T-helper 1 cell treated with Interleukin-12 subunit alpha and Interleukin-12 subunit beta and Interleukin-4 antibody, amounts not matched to agents 30 ng/mL and 1 ng/mL, for 36 hours (primary cell): ENCODE results near the gene PDZD7. TPM values are rescaled to one million over a fixed set of nuclear protein-coding genes. Genes with fewer than 3 reads are reported as not detected.
"Not testable (repeated sequence)": the region's sequence is repeated elsewhere in the genome, so short reads cannot be mapped to it uniquely, and the experiment has no call there.

Experiments used
- intact Hi-C: fragments of 100-400 bp; cut with micrococcal nuclease; formaldehyde crosslinking; loops from one replicate; pipeline ENCODE4 v1.15.1; 2024
- total RNA-seq: library from RNA; stranded (reverse); gene quantifications from 2 replicates; pipeline ENCODE4 v1.2.3, GENCODE V29; 2022

Gene PDZD7
- total RNA-seq, 1 donor from 2014 or later: 0.71 TPM

DNA sequence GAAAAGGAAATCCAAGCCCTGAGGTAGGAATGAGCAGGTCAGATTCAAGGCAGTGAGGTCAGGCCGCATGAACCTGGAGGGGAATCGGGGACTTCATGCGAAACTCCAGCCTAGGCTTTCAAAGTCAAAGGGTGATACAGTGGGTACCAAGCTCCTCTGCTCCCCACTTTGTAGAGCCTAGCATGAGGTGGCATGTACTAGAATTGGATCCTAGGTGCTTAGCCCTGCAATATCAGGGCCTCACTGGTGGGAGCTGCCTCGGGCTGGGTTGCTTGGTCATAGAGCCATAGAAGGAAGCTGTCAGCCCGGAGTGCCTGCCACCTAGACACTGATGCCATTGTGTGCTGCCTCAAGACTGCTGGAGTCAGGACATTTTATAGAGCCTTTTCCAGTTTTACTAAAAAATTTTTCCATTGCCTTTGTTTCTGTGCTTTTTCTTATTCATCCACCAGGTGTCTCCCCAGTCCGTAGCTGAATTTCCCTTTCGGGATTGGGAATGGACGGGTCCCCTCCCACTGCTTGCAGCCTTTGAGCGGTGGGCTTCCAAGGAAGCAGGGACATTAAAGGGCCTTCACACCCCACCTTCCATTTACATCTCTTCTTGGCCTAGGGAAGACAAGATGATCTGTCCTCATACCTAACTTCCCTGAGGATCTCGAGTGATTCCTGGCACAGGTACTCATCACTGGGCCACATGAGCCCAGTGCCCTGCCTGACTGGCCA, 36.8 kb downstream of the PDZD7 start:
- intact Hi-C loops: no loop called here

DNA sequence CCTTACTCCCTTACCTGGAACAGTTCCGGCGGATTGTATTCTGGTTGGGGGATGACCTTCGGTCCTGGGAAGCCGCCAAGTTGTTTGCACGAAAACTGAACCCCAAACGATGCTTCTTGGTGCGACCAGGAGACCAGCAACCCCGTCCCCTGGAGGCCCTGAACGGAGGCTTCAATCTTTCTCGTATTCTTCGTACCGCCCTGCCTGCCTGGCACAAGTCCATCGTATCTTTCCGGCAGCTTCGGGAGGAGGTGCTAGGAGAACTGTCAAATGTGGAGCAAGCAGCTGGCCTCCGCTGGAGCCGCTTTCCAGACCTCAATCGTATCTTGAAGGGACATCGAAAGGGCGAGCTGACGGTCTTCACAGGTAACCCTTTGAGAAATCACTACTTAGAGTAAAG, 41.8 kb downstream of the PDZD7 start:
- intact Hi-C loops: loop anchor here (5.0 kb wide), 1 partner anchor 703 kb away; no protein-coding TSS in a partner anchor

DNA sequence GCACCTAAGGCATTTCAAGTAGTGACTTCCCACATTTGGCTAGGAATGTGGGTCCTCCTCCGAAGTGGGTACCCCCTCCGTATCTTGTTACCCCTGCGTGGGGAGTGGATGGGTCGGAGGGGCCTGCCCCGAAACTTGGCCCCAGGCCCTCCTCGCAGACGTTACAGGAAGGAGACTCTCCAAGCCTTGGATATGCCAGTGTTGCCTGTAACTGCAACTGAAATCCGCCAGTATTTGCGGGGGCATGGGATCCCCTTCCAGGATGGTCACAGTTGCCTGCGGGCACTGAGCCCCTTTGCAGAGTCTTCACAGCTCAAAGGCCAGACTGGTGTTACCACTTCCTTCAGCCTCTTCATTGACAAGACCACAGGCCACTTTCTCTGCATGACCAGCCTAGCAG, 42.8 kb downstream of the PDZD7 start:
- intact Hi-C loops: loop anchor here (5.0 kb wide), 1 partner anchor 704 kb away; no protein-coding TSS in a partner anchor

DNA sequence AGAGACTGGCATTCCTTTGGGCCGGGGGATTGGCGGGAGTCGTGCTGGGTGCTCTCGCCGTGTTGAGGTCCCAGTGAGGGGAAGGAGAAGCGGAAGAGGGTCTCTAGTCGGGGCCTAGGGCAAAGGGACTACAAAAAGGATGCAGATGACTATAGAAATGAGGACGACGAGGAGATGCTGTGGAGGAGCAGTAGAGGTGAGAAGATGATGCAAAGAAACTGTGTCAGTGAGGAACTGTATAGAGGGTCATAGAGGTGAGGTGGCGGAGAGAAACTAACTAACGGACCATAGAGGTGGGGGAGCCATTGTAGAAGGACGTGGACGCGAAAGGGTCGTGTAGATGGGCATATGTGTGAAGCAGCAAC, 43.3 kb downstream of the PDZD7 start:
- intact Hi-C loops: loop anchor here (1.0 to 5.0 kb wide), 5 partner anchors 10 to 705 kb away; partner anchors contain the start of genes PDZD7, SEMA4G and SFXN3

DNA sequence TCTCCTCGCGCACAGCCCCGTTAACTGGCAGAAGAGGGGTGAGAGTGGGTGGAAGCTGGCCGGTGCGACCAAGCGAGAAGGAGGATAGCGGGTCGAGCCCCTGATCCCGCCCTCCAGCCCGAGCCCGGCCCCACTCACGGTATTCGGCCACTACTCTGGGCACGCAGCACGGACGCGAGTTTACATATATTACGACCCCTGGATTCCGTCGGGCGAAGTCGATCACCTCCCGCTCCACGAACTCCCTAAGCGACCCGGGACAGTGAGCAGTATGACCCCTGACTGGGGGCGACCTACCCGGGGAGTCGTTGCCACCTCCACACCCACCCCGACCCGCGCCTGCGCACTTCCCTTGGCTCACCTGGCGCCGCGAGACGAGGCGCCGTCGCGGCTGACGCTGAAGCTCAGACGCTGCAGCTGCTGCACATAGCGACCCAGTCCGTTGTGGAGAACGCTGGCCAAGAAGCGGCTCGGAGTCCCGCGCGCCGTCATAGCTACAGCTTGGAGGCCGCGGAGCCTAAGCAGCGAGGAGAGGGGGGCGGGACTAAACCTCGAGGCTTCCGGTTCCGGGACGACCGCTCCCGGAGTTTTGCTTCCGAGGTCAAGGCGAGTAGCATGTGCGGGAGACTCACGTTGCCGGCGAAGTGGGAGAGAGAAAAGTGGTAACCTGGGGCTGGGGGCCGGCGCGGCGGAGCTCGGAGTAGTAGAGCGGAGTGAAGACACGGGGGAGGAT, 43.8 kb downstream of the PDZD7 start, which contains the start of the genes MRPL43 and TWNK:
Gene MRPL43, minus strand, starts transcription at position 546 of the 733 bp plus-strand sequence. Its CDS starts 54 bp downstream, at position 492.
Gene TWNK, plus strand, starts transcription at position 592 of the 733 bp plus-strand sequence. CDS start 668 bp downstream, outside the sequence.
- intact Hi-C loops: loop anchor here (1.0 to 5.0 kb wide), 5 partner anchors 10 to 705 kb away; partner anchors contain the start of genes PDZD7, SEMA4G and SFXN3

DNA sequence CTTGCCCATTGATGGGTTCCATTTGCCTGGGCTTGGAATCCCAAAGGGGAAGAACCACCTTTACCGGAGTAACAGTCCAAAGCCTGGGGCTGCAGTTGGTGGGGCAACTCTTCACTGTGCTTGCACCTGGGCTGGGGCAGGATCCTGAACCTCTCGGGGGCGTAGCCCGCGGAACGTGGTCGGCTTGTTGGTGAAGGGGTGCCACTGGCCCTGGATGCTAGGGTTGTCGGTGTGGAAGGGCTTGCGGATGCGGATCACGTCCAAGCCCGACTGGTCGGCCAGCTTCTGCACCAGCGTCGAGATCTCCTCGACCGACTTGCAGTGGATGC, 44.3 kb downstream of the PDZD7 start:
- intact Hi-C loops: loop anchor here (5.0 kb wide), 1 partner anchor 706 kb away; no protein-coding TSS in a partner anchor

DNA sequence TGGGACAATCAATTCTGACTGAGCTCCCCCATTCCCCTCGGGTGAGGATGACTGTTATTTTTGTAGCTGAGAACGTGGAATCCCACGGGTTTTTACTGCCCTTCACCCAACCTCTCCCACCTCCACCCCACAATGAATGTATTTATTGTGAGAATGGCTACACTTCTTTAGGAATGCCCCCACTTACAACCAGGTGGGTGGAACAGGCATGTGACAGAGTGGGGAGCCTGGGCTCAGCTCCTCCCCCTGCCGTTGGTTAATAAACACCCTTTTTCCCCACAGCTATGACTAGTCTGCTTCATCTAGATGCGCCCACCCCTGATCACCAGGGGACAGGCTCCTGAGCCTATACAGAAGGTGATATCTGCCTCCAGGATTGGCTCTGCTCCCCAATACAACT, 45.6 kb downstream of the PDZD7 start:
- intact Hi-C loops: loop anchor here (5.0 kb wide), 1 partner anchor 707 kb away; no protein-coding TSS in a partner anchor

DNA sequence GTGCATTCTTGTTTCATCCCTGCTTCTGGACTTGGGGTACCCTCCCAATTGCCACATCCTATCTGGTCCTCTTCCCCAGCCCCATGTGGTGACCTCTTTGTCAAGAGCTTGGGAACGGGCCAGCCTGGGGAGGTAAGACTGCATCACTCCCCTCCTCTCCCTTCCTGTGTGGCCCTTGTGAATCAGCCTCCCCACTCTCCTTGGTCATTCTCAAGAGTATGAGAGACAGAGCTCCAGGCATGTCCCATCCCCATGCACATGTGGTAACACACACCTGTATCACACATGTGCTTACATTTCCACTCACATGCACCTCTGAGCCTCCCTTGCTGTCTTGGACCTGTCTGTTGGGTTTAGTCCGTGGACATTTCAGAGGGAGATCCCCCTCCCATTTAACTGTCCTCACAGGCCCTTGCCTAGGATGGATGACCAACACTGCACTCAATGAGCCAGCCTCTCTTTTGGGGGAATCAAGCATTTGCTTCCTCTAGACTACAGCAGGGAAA, 46.2 kb downstream of the PDZD7 start:
- intact Hi-C loops: loop anchor here (5.0 kb wide), 1 partner anchor 708 kb away; no protein-coding TSS in a partner anchor

DNA sequence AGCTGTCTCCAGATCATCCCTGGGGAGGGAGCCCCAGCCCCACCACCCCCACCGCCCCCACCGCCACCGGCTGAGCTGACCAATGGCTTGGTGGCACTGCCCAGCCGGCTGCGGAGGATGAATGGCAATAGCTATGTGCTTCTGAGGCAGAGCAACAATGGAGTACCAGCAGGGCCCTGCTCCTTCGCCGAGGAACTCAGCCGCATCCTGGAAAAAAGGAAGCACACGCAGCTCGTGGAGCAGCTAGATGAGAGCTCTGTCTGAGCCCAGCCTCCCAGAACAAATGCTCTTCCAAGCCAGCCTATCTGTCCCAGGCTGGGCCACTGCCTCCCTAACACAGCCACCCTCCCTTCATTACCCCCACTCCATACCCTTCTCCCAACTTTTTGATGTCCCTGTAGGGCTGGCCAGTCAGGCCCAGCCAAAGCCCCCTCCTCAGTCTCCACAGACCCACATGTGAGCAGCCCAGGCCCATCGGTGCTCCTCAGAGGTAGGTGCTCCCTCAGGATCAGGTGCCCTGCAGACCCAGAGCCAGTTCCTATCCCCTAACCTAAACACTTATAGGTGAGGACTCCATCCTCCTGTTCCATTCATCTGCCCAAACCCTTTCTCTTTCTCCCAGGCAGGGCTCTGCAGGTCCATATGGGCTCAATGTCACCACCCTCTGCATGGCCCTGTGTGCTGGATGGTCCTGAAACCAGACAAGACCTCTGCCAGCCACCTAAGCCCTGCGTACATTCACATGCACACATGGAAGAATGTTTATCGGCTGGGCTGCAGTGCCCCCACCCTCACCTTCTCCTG, 46.9 kb downstream of the PDZD7 start:
- intact Hi-C loops: no loop called here

DNA sequence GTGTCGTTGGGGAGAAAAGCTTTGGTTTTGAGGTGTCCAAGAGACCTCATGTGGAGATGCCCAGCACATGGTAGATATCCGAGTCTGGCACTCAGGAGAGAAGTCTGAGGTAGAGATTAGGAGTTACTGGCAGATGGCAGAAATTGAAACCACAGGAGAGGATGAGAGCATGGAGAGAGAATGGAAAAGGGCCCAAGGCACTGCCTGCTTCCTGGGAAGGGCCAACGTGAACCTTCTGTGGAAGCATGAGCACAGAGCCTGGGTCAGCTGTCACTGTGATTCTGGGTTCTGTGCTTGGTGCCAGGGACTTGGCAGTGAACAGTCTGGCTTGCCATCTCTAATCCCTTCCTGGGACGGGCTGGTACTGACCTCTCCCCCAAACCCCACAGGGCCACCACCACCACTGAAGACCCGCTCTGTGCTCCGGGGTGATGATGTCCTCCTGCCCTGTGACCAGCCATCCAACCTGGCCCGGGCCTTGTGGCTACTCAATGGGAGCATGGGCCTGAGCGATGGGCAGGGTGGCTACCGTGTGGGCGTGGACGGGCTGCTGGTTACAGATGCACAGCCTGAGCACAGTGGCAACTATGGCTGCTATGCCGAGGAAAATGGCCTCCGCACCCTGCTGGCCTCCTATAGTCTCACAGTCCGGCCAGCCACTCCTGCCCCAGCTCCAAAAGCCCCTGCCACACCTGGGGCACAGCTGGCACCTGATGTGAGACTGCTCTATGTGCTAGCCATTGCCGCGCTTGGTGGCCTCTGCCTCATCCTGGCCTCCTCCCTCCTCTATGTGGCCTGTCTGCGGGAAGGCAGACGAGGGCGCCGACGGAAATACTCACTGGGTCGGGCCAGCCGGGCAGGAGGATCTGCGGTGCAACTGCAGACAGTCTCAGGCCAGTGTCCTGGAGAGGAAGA, 47.8 kb downstream of the PDZD7 start:
- intact Hi-C loops: no loop called here

DNA sequence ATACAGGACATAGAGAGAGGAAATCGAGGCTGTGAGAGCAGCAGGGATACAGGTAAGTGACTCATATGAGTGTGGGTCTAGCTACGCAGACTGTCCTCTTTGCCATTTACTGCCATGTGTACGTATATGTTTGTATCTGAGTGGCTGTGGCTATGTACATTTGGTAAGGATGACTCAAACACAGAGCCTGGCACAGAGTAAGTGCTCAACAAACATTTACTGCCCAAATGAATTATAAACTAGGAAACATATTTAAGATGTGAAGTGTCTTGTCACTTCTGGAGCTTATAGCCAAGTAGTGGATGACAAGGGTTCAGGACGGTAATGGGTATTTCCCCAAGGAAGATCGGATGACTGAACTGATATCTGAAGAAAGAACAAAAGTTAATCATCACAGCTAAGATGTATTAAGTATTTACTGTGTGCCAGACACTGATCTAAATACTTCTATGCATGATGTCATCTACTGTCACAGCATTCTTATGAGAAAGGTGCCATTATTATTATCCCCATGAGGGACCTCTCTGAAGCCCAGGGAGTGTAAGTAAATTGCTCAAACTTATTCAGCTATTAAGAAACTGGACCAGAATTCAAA, 49.7 kb downstream of the PDZD7 start:
- intact Hi-C loops: no loop called here

DNA sequence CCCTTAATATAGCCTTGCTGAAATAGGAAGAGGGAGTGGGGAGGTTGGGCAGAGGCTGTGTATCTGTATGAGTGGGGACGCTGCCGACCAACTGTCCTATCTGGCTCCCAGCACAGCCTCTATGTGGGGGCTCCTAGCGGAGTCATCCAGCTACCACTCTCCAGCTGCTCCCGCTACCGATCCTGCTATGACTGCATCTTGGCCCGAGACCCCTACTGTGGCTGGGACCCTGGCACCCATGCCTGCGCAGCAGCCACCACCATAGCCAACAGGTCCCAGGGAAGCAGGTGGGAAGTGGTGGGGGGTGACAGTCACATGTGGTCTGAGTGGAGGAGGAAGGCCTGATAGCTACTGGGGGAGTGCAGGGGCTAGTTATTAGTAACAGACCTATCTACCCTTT, 50.2 kb downstream of the PDZD7 start:
- intact Hi-C loops: no loop called here

DNA sequence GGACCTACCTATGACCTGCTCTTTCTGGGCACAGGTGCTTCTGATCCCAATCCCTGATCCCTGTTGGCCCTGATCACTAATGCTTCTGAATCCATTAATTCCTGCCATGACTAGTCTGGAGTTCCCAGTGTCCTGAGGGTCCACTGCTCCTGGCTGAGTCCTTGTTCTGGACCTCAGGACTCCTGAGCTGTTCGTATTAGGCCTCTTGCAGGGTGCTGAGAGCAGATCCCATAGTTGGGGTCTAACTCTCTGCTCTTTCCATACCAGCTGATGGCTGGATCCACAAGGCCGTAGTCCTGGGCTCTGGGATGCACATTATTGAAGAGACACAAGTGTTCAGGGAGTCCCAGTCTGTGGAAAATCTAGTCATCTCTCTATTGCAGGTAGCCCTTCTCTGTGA, 50.6 kb downstream of the PDZD7 start:
- intact Hi-C loops: no loop called here

DNA sequence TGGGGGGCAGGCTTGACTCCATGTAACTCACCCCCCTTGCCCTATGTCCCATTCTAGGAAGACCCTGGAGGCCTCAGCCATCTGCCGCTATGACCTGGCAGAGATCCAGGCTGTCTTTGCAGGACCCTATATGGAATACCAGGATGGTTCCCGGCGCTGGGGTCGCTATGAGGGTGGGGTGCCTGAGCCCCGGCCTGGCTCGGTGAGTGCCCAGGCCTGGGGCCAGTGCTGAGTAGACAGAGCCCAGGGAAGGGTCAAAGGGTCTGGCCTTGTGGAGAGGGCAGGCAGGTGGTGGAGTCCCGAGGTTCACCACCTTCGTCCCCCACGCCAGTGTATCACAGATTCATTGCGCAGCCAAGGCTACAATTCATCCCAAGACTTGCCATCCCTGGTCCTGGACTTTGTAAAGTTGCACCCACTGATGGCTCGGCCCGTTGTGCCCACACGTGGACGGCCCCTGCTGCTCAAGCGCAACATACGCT, 51.1 kb downstream of the PDZD7 start:
- intact Hi-C loops: no loop called here

DNA sequence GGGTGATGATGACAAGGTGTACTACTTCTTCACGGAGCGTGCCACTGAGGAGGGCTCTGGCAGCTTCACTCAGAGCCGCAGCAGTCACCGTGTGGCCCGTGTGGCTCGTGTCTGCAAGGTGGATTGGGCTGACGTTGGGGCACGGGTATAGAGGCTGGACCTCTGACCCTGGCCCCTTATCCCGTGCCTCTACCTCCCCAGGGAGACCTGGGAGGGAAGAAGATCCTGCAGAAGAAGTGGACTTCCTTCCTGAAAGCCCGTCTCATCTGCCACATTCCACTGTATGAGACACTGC, 52.1 kb downstream of the PDZD7 start:
- intact Hi-C loops: no loop called here

DNA sequence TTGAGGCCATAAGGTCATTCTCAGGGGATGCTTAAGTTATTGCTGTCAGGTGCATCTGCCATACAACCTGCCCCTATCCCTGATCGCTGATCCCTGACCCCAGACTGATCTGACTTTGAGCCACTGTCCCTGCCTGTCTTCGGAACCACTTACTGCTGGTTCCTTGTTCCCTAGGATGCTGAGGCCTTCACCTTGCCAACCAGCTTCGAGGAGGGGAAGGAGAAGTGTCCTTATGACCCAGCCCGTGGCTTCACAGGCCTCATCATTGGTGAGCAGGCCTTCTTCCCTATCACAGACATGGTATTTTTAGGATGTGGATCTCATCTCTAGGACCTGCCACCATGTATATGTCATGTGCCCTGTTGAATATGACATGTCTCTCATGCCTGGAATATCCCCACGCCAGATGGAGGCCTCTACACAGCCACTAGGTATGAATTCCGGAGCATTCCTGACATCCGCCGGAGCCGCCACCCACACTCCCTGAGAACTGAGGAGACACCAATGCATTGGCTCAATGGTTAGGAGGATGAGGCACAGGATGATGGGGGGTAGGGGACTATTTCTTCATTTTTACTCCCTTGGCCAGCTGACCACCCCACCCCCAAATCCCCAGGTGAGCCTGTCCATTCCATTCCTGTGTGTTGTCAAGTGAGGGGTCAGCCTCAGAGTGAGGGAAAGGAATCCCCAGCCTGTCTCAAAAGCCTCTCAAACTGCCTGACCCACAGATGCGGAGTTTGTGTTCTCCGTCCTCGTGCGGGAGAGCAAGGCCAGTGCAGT, 52.6 kb downstream of the PDZD7 start:
- intact Hi-C loops: no loop called here

DNA sequence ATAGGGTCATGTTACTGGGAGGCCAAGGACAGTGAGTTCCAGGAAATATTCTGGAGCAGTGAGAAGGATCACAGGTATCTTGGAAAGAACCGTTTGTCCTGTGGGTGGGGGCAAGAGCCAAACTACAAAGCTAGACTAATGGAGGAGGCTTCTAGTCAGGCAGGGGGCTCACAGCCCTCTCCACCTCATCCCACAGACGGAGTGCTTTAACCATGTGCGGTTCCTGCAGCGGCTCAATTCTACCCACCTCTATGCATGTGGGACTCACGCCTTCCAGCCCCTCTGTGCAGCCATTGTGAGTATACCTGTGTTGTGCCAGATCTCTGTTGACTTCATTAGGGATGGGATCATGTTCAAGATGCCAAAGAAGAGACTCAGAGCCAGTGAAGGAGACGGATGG, 53.5 kb downstream of the PDZD7 start:
- intact Hi-C loops: no loop called here

DNA sequence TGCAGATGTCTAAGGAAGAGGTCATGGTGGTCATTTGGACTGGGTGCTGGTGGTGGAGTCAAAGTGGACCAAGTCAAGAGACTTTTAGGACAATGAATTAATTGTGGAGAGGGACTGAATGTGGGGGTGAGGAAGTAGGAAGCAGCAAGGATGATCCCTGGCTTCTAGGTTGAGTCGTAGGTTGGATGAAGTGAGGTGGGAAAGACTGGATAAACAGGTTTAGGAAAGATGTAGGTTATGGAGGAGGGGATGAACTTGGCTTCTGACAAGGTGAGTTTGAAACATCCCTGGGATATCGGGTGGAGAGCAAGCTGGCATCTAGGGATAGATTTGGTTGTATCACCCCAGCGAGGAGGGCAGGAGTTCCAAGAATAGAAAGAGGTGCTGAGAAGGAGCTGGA, 54.0 kb downstream of the PDZD7 start:
- intact Hi-C loops: no loop called here

DNA sequence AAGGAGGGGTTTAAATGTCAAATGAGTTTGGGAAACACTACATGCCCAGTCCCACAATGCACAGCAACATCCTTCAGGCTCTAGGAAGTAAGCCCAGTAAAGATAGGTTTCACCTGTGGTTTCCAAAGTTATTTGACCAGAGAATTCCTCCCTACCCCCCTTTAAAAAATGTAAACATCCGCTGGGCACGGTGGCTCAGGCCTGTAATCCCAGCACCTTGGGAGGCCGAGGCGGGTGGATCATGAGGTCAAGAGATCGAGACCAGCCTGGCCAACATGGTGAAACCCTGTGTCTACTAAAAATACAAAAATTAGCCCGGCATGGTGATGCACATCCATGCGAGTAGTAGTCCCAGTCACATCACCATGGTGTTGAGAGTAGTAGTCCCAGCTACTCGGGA, 55.5 kb downstream of the PDZD7 start:
- intact Hi-C loops: not testable (repeated sequence)
